CD14-positive monocyte (primary cell): ENCODE results near the gene PKNOX2. TPM values are rescaled to one million over a fixed set of nuclear protein-coding genes. Genes with fewer than 3 reads are reported as not detected.

ENCODE experiments used
- DNase-seq, 3 donors: peaks; one replicate each; pipeline ENCODE4 v3.0.0-alpha.2; 2011 to 2022
- H2AFZ ChIP-seq: 2 replicates; pipeline ENCODE4 v1.6.0; 2012; ENCODE audit warnings: mild to moderate bottlenecking, low read depth, low read length, inconsistent platforms; ENCODE audit not compliant: insufficient read depth, poor library complexity, severe bottlenecking
- H3K27ac ChIP-seq, 2 donors: 1 replicate in 1 of 2; 2 replicates in 1 of 2; pipeline ENCODE4 v1.5.1; 2012 to 2013; ENCODE audit warnings: low read length in 2 of 2, control low read depth in 1 of 2, inconsistent platforms in 1 of 2, low read depth in 1 of 2, mild to moderate bottlenecking in 1 of 2
- H3K27me3 ChIP-seq, 2 donors: one replicate each; pipeline versions ENCODE4 v1.6.0 to v1.6.1; 2011 to 2013; ENCODE audit warnings: low read length in 2 of 2; ENCODE audit not compliant: control insufficient read depth in 2 of 2, insufficient read depth in 2 of 2
- H3K36me3 ChIP-seq, 2 donors: replicated peaks in 1 of 2; 1 replicate in 1 of 2; 2 replicates in 1 of 2; pipeline versions ENCODE4 v1.5.1 to v1.6.1; 2012 to 2013; ENCODE audit warnings: low read length in 2 of 2, control low read depth in 1 of 2, inconsistent platforms in 1 of 2, mild to moderate bottlenecking in 1 of 2; ENCODE audit not compliant: insufficient read depth in 2 of 2, control insufficient read depth in 1 of 2
- H3K4me1 ChIP-seq, 2 donors: 1 replicate in 1 of 2; 2 replicates in 1 of 2; pipeline versions ENCODE4 v1.5.1 to v1.6.1; 2012 to 2013; ENCODE audit warnings: low read length in 2 of 2, control low read depth in 1 of 2, inconsistent platforms in 1 of 2, mild to moderate bottlenecking in 1 of 2, moderate library complexity in 1 of 2; ENCODE audit not compliant: insufficient read depth in 2 of 2, control insufficient read depth in 1 of 2
- H3K4me2 ChIP-seq: replicated peaks from 2 replicates; pipeline ENCODE3; 2012; ENCODE audit warnings: low read length, moderate library complexity, mild to moderate bottlenecking; ENCODE audit not compliant: poor library complexity, severe bottlenecking; ENCODE audit errors: extremely low read depth
- H3K4me3 ChIP-seq, 3 experiments: fragments of 200-600 bp in 1 of 3; sonication (generic) in 1 of 3; replicated peaks in 1 of 3; 1 replicate in 2 of 3; 2 replicates in 1 of 3; pipeline ENCODE4 v1.5.1; 2011 to 2013; ENCODE audit warnings: low read length in 3 of 3, mild to moderate bottlenecking in 3 of 3, control low read depth in 2 of 3, low read depth in 2 of 3, inconsistent platforms in 1 of 3, moderate library complexity in 1 of 3
- H3K79me2 ChIP-seq: 2 replicates; pipeline ENCODE4 v1.6.0; 2012; ENCODE audit warnings: mild to moderate bottlenecking, control low read depth, inconsistent platforms, low read length, moderate library complexity; ENCODE audit not compliant: insufficient read depth
- H3K9ac ChIP-seq: 2 replicates; pipeline ENCODE4 v1.6.0; 2017; ENCODE audit warnings: low read length, mild to moderate bottlenecking; ENCODE audit not compliant: insufficient read depth, poor library complexity, severe bottlenecking
- H3K9me3 ChIP-seq, 2 donors: replicated peaks in 1 of 2; 1 replicate in 1 of 2; 2 replicates in 1 of 2; pipeline versions ENCODE4 v1.5.1 to v1.6.1; 2012 to 2013; ENCODE audit warnings: low read length in 2 of 2, control low read depth in 1 of 2; ENCODE audit not compliant: control insufficient read depth in 1 of 2, insufficient read depth in 1 of 2
- H4K20me1 ChIP-seq: 2 replicates; pipeline ENCODE4 v1.6.0; 2012; ENCODE audit warnings: mild to moderate bottlenecking, low read length, control low read depth, moderate library complexity; ENCODE audit not compliant: insufficient read depth
- H3K27ac Mint-ChIP-seq, 7 donors: one replicate each; pipeline ENCODE4 v1.8.0; 2020; ENCODE audit warnings: mild to moderate bottlenecking in 7 of 7, mixed read lengths in 7 of 7, moderate library complexity in 6 of 7, inconsistent platforms in 2 of 7
- H3K27me3 Mint-ChIP-seq, 3 donors: one replicate each; pipeline ENCODE4 v1.8.0; 2021 to 2022; ENCODE audit warnings: low read depth in 3 of 3, mild to moderate bottlenecking in 3 of 3, mixed read lengths in 3 of 3, moderate library complexity in 3 of 3, inconsistent platforms in 1 of 3
- H3K36me3 Mint-ChIP-seq, 2 donors: one replicate each; pipeline ENCODE4 v1.8.0; 2020; ENCODE audit warnings: mixed read lengths in 2 of 2, inconsistent platforms in 1 of 2, mild to moderate bottlenecking in 1 of 2
- H3K4me1 Mint-ChIP-seq: one replicate; pipeline ENCODE4 v1.8.0; 2020; ENCODE audit warnings: mild to moderate bottlenecking, mixed read lengths
- H3K4me3 Mint-ChIP-seq, 2 donors: one replicate each; pipeline ENCODE4 v1.8.0; 2020; ENCODE audit warnings: mild to moderate bottlenecking in 2 of 2, mixed read lengths in 2 of 2, moderate library complexity in 1 of 2
- H3K9me3 Mint-ChIP-seq, 7 donors: one replicate each; pipeline ENCODE4 v1.8.0; 2020 to 2022; ENCODE audit warnings: mixed read lengths in 7 of 7, mild to moderate bottlenecking in 6 of 7, moderate library complexity in 6 of 7, inconsistent platforms in 2 of 7
- CTCF ChIP-seq: fragments of 200-600 bp; IDR thresholded peaks from one replicate; pipeline ENCODE4 v1.8.0; 2022; ENCODE audit warnings: antibody characterized with exemption, mild to moderate bottlenecking
- WGBS: methylation state at CpG from one replicate; pipeline ENCODE4 v1.1.5; 2013; ENCODE audit warnings: missing lambda C conversion rate; ENCODE audit not compliant: insufficient coverage; 5-methylcytosine and 5-hydroxymethylcytosine counted together
- intact Hi-C, 2 donors: fragments of 100-400 bp; cut with micrococcal nuclease; formaldehyde crosslinking; loops; one replicate each; pipeline versions ENCODE4 v1.15.0 to v1.15.1; 2023
- polyA plus RNA-seq, 3 donors: library from polyadenylated mRNA; depleted of rRNA in 1 of 3; unstranded in 2 of 3; stranded (reverse) in 1 of 3; fragments of 300-500 nt in 2 of 3; fragments of >200 nt in 1 of 3; fragmentation: Illumina TruSeq in 2 of 3; gene quantifications; 1 replicate in 2 of 3; 2 replicates in 1 of 3; pipeline ENCODE4 v1.2.3, GENCODE V29; 2012 to 2021

The PKNOX2 gene
- polyA plus RNA-seq, 3 donors = not detected

GRCh38 chr11:125313271-125314219 lies 149.0 kb downstream of the PKNOX2 start:
- Mint-ChIP-seq H3K27ac (no peak overlapping the region), H3K9me3 (peaks cover 0 to 4% (median 0%) of the 10 kb centered on the region in 7 donors), H3K36me3 (no peaks in the 10 kb centered on the region), H3K4me3 (no peak overlapping the region), H3K4me1 (no peaks in the 10 kb centered on the region), H3K27me3 (peaks cover 0 to 14% (median 4%) of the 10 kb centered on the region in 3 donors)
- Histone ChIP-seq H3K9me3 (no peaks in the 10 kb centered on the region), H4K20me1 (no peaks in the 10 kb centered on the region), H3K4me2 (no peak overlapping the region), H3K4me3 (no peak overlapping the region), H3K27ac (no peak overlapping the region), H3K79me2 (no peaks in the 10 kb centered on the region), H3K4me1 (no peaks in the 10 kb centered on the region), H3K9ac (no peak overlapping the region), H3K36me3 (no peaks in the 10 kb centered on the region), H3K27me3 (no peaks in the 10 kb centered on the region), H2AFZ (no peak overlapping the region)
- WGBS = 69% methylated on average over 6 of the region's 9 CpGs
- no peak for DNase-seq
- intact Hi-C loops = no loop called here
- no peak for TF ChIP-seq CTCF

- no peak overlapping the region for H3K4me2 ChIP-seq
- 84% methylated on average over 14 of the region's 17 CpGs for WGBS
- H3K9me3 Mint-ChIP-seq = peaks cover 0 to 7% (median 2%) of the 10 kb centered on the region in 7 donors
- TF ChIP-seq CTCF = no peak
- no peaks in the 10 kb centered on the region for H3K9me3 ChIP-seq
- H4K20me1 ChIP-seq = no peaks in the 10 kb centered on the region
- H3K36me3 Mint-ChIP-seq = no peaks in the 10 kb centered on the region
- no peaks in the 10 kb centered on the region for H3K27me3 ChIP-seq
- H3K27ac ChIP-seq = no peak overlapping the region
- H3K36me3 ChIP-seq = no peaks in the 10 kb centered on the region
- H3K4me3 ChIP-seq = no peak overlapping the region
- H3K4me1 Mint-ChIP-seq = no peaks in the 10 kb centered on the region
- no peak overlapping the region for H2AFZ ChIP-seq
- no peaks in the 10 kb centered on the region for H3K4me1 ChIP-seq
- DNase-seq = no peak
- no peak overlapping the region for H3K9ac ChIP-seq
- H3K27ac Mint-ChIP-seq = no peak overlapping the region
- intact Hi-C loops = no loop called here
- H3K79me2 ChIP-seq = no peaks in the 10 kb centered on the region
- no peak overlapping the region for H3K4me3 Mint-ChIP-seq
- H3K27me3 Mint-ChIP-seq = peaks cover 0 to 14% (median 2%) of the 10 kb centered on the region in 3 donors
Measured at GRCh38 chr11:125314276-125315078, 149.9 kb downstream of the PKNOX2 start.
